Gastrocnemius medialis (tissue), 4 donors: ENCODE measurements around the gene RAD51D. TPM values are rescaled to one million over a fixed set of nuclear protein-coding genes. Genes with fewer than 3 reads are reported as not detected.
"Not testable (repeated sequence)": the region's sequence is repeated elsewhere in the genome, so short reads cannot be mapped to it uniquely, and the experiment has no call there.

Experiments used
- ATAC-seq, 2 donors: fragments of 150-250 bp; one replicate each; pipeline ENCODE4 v1.9.1; 2016
- DNase-seq, 2 donors: peaks; one replicate each; pipeline ENCODE4 v3.0.0-alpha.2; 2019
- H3K27ac ChIP-seq, 4 donors: fragments of 200-600 bp; sonication (generic); 1 replicate in 1 of 4; 2 replicates in 3 of 4; pipeline ENCODE4 v1.5.1; 2016 to 2018; ENCODE audit warnings: mild to moderate bottlenecking in 2 of 4, moderate library complexity in 1 of 4
- H3K27me3 ChIP-seq, 3 donors: fragments of 200-600 bp; sonication (generic) in 2 of 3; 1 replicate in 1 of 3; 2 replicates in 2 of 3; pipeline versions ENCODE4 v1.5.1 to v1.6.0; 2016 to 2019; ENCODE audit warnings: mild to moderate bottlenecking in 1 of 3, moderate library complexity in 1 of 3
- H3K36me3 ChIP-seq, 2 donors: fragments of 200-600 bp; sonication (generic) in 1 of 2; one replicate each; pipeline ENCODE4 v1.5.1; 2017 to 2018
- H3K4me1 ChIP-seq, 2 donors: fragments of 200-600 bp; sonication (generic) in 1 of 2; one replicate each; pipeline ENCODE4 v1.5.1; 2016 to 2017; ENCODE audit warnings: mild to moderate bottlenecking in 2 of 2
- H3K4me3 ChIP-seq, 4 donors: fragments of 200-600 bp; sonication (generic) in 3 of 4; 1 replicate in 1 of 4; 2 replicates in 3 of 4; pipeline ENCODE4 v1.5.1; 2016 to 2019; ENCODE audit warnings: mild to moderate bottlenecking in 2 of 4
- H3K9me3 ChIP-seq, 3 donors: fragments of 200-600 bp; sonication (generic) in 2 of 3; 1 replicate in 1 of 3; 2 replicates in 2 of 3; pipeline ENCODE4 v1.5.1; 2016 to 2019
- POLR2A ChIP-seq, 2 donors: fragments of 450-650 bp; IDR thresholded peaks; one replicate each; pipeline ENCODE4 v1.6.1; 2017; ENCODE audit warnings: antibody characterized with exemption in 2 of 2, mild to moderate bottlenecking in 2 of 2, moderate library complexity in 2 of 2
- in situ Hi-C, 4 donors: fragments of 200-750 bp; cut with MboI; loops; one replicate each; pipeline versions ENCODE4 v1.15.0 to v1.8.0; 2017; ENCODE audit warnings: low sequenced_read_pairs in 4 of 4
- intact Hi-C: fragments of 100-400 bp; cut with DNase I; formaldehyde crosslinking; loops from one replicate; pipeline ENCODE4 v1.15.1; 2023; ENCODE audit warnings: low total_unique reads
- total RNA-seq, 4 donors: library from RNA; depleted of rRNA; stranded (reverse); fragments of >200 nt; gene quantifications; one replicate each; pipeline versions ENCODE4 v1.1.0 to v1.2.3, GENCODE V29; 2016
- TF ChIP-seq, protein P1 (sequence below), 5 experiments: fragments of 450-650 bp in 3 of 5; fragments of 200-600 bp in 2 of 5; sonication (generic) in 2 of 5; IDR thresholded peaks in 4 of 5; conservative IDR thresholded peaks in 1 of 5; 1 replicate in 4 of 5; 2 replicates in 1 of 5; pipeline ENCODE4 v1.5.1; 2016 to 2019; ENCODE audit warnings: antibody characterized with exemption in 5 of 5, mild to moderate bottlenecking in 3 of 5, moderate library complexity in 3 of 5

RAD51D gene
- total RNA-seq, 4 donors from 2014 or later, result 2.5 to 5.2 (median 2.8) TPM

DNA sequence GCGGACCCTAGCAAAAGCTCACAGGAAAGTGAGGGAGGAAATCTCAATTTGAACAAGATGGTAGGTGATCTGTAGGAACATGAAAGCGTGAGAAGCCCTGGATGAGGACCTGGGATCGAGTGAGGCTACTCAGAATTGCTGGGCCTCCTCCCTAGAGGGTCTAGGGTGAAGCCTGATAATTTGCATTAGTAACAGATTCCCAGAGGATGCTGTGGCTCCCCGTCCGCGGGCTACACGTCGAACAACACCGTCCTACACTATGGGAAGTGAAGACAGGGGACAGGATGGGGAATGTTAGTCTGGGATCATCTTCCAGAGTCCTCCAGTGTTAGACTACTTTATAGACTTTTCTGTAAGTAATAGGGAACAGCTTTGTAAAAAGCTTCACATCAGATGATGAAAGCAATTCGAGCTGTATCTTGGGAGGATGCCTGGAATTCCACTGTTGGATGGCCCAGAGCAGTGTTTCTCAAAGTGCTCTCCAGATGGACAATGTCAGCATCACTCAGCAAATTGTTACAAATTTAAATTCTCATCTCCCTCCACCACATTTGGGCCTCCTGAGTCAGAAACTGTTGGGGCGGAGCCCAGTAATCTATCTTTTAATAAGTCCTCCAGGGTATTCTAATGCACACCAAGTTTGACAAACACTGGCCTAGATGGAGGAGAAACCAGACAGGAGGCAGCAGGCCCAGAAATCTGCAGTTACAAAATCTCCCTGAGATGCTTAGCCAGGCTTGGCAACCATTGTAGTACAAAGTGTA lies 8.3 kb upstream of the RAD51D start:
- Histone ChIP-seq H3K27me3 (no peaks in the 10 kb centered on the region), H3K4me1 (no peaks in the 10 kb centered on the region), H3K36me3 (peaks cover 0 to 16% of the 10 kb centered on the region in 2 donors), H3K4me3 (no peak overlapping the region), H3K27ac (no peak overlapping the region), H3K9me3 (no peaks in the 10 kb centered on the region)
- TF ChIP-seq, protein P1, sequence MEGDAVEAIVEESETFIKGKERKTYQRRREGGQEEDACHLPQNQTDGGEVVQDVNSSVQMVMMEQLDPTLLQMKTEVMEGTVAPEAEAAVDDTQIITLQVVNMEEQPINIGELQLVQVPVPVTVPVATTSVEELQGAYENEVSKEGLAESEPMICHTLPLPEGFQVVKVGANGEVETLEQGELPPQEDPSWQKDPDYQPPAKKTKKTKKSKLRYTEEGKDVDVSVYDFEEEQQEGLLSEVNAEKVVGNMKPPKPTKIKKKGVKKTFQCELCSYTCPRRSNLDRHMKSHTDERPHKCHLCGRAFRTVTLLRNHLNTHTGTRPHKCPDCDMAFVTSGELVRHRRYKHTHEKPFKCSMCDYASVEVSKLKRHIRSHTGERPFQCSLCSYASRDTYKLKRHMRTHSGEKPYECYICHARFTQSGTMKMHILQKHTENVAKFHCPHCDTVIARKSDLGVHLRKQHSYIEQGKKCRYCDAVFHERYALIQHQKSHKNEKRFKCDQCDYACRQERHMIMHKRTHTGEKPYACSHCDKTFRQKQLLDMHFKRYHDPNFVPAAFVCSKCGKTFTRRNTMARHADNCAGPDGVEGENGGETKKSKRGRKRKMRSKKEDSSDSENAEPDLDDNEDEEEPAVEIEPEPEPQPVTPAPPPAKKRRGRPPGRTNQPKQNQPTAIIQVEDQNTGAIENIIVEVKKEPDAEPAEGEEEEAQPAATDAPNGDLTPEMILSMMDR (IDR thresholded peaks at IDR 0.05 in 4 of 5, conservative IDR thresholded peaks at IDR 0.05 in 1 of 5), result no peak
- TF ChIP-seq POLR2A (IDR thresholded peaks at IDR 0.05), result no peak
- ATAC-seq (no peak), DNase-seq (no peak)
- in situ Hi-C loops, result loop anchor here in 3 of 4 donors (10.0 kb wide), 3 partner anchors 583 to 703 kb away; no protein-coding TSS in a partner anchor
- intact Hi-C loops, result no loop called here

DNA sequence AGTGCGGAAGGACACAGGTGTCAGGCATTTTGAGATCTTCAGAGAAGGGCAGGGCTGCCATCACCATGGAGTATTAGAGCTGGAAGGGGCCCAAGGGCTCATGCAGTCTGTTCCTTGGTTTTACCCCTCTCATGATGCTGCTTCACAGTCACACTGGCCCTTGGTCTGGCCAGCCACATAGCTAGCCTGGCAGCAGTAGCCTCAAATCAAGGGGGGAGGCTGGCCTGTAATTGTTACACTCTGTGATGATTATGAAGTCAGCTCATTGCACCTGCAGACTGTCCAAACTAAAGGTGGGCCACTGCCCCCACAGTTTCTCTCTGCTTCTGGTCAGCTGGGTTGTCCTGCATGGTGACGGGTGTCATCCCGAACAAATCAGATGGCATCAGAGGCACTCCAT lies 1.7 kb upstream of the RAD51D start, which contains the start of gene FNDC8:
Gene FNDC8, plus strand, starts transcription at position 301 of the 400 bp plus-strand sequence. Its CDS starts 79 bp downstream, at position 380.
- intact Hi-C loops (no loop called here), in situ Hi-C loops (loop anchor here (5.0 to 25.0 kb wide), 7 partner anchors 284 to 704 kb away; no protein-coding TSS in a partner anchor)
- DNase-seq, result no peak

DNA sequence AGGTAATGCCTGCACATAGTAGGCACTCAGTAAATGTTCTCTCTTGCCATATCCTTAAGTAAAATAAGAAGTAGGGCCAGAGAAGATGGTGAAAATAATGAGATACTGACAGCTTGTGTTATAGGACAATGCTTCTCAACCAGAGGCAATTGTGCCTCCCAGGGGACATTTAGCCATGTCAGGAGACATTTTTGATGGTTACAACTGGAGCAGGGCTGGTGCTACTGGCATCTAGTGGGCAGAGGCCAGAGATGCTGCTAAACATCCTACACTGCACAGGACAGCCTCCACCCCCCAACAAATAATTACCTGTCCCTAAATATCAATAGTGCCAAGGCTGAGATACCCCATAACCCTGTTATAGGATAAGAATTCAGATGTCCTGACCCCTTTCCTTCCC lies 1.7 kb downstream of the RAD51D start:
- no peaks in the 10 kb centered on the region for H3K9me3 ChIP-seq
- no peak overlapping the region for H3K27ac ChIP-seq
- no peaks in the 10 kb centered on the region for H3K27me3 ChIP-seq
- no peaks in the 10 kb centered on the region for H3K36me3 ChIP-seq
- in situ Hi-C loops, result loop anchor here in 2 of 4 donors (25.0 kb wide), 2 partner anchors 281 to 581 kb away; no protein-coding TSS in a partner anchor
- intact Hi-C loops, result loop anchor here (1.0 kb wide), 2 partner anchors 120 to 575 kb away; no protein-coding TSS in a partner anchor
- TF ChIP-seq POLR2A (IDR thresholded peaks at IDR 0.05), result no peak
- TF ChIP-seq, protein P1 (IDR thresholded peaks at IDR 0.05 in 4 of 5, conservative IDR thresholded peaks at IDR 0.05 in 1 of 5), result no peak
- H3K4me1 ChIP-seq, result peaks cover 6 to 7% of the 10 kb centered on the region in 2 donors
- ATAC-seq (no peak), DNase-seq (no peak)
- H3K4me3 ChIP-seq, result no peak overlapping the region

More for the DNA sequence above, 1.7 kb upstream of the RAD51D start, which contains the start of gene FNDC8:
- Histone ChIP-seq H3K27me3 (no peaks in the 10 kb centered on the region), H3K27ac (no peak within 1 kb of the TSS), H3K4me1 (peaks cover 6 to 7% of the 10 kb centered on the region in 2 donors), H3K9me3 (no peaks in the 10 kb centered on the region), H3K36me3 (no peaks in the 10 kb centered on the region), H3K4me3 (no peak within 1 kb of the TSS)
- no peak for ATAC-seq
- no peak for TF ChIP-seq POLR2A (IDR thresholded peaks at IDR 0.05)
- TF ChIP-seq, protein P1 (IDR thresholded peaks at IDR 0.05 in 4 of 5, conservative IDR thresholded peaks at IDR 0.05 in 1 of 5), result no peak

DNA sequence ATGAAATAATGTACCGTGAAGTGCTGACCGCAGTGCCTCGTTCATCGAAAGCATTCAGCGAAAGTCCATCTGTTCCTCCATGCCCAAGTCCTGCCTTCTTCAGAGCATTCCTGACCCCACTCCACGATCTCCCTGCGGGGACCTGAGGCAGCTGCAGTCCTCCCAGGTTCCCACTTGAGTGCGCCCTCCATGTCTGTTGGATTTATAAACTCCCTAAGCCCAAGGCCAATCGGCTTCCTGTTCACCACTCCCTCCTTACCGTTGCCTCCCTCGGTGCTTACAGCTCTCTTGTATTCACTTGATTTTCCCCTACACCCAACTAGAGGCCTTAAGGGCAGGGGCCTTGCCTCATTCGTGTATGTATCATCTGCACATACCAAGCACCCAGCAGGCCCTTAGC lies 2.8 kb downstream of the RAD51D start:
- Histone ChIP-seq H3K4me1 (peaks cover 6 to 7% of the 10 kb centered on the region in 2 donors), H3K36me3 (no peaks in the 10 kb centered on the region), H3K27me3 (no peaks in the 10 kb centered on the region), H3K27ac (no peak overlapping the region), H3K4me3 (no peak overlapping the region), H3K9me3 (no peaks in the 10 kb centered on the region)
- intact Hi-C loops (no loop called here), in situ Hi-C loops (loop anchor here in 2 of 4 donors (25.0 kb wide), 2 partner anchors 280 to 580 kb away; no protein-coding TSS in a partner anchor)
- TF ChIP-seq, protein P1 (IDR thresholded peaks at IDR 0.05 in 4 of 5, conservative IDR thresholded peaks at IDR 0.05 in 1 of 5), result no peak
- no peak for TF ChIP-seq POLR2A (IDR thresholded peaks at IDR 0.05)
- no peak for DNase-seq
- ATAC-seq, result no peak

- ATAC-seq, H3K27me3 ChIP-seq, H3K4me1 ChIP-seq, DNase-seq, H3K4me3 ChIP-seq, H3K36me3 ChIP-seq, H3K9me3 ChIP-seq, intact Hi-C loops, H3K27ac ChIP-seq: not testable (repeated sequence)
- in situ Hi-C loops, result loop anchor here in 2 of 4 donors (25.0 kb wide), 2 partner anchors 273 to 573 kb away; no protein-coding TSS in a partner anchor
Observed at GRCh38 chr17:35110791-35111190, 8.9 kb downstream of the RAD51D start.
